ENCODE measurements around the gene RNF215.
A peak's percentile ranks its signal among the peaks of the same experiment; 100 is the strongest.

RNF215 gene

DNA sequence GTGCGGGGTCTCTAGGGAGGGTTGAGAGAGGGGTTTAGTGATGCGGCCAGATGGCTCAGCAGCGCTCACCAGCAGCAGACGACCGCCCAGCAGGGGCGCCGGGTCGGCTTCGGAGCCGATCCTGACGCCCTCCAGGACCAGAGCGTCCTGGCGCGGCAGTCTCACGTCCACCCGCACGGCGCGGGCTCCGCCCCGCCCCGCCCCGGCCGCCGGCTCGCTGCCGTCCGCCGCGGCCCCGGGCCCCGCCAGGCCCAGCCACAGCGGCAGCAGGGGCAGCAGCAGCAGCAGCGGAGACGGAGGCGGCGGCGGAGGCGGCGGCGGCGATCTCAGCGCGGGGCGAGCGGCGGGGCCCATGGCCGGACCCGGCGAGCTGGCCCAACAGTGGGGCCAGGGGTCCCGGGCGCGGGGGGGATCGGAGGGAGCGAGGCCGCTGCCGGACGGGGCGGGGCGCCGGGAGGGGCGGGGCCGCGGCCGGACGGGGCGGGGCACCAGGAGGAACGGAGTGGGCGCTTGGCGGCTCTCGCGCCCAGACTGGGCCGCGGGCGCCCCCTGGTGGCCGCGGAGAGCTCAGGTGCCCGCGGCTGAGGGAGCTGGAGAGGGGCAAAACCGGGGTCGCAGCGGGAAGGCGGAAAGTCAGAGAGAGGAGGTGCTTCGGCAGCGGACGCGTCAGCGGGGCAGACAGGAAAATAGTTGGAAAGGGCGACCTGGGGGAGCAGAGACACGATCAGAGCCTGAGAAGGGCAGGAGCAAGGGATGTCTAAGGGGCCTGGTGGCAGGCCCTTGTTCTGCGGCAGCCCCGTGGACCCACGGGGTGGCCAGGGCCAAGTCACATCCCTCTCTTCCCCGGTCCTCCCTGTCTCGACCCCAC lies at the start of gene RNF215:
RNF215 (minus strand) TSS at position 452 of the 868 bp plus-strand sequence; CDS start at position 354, 98 bp downstream.
- peak; percentile 66 for DNase-seq (ENCODE audit: low read depth)

DNA sequence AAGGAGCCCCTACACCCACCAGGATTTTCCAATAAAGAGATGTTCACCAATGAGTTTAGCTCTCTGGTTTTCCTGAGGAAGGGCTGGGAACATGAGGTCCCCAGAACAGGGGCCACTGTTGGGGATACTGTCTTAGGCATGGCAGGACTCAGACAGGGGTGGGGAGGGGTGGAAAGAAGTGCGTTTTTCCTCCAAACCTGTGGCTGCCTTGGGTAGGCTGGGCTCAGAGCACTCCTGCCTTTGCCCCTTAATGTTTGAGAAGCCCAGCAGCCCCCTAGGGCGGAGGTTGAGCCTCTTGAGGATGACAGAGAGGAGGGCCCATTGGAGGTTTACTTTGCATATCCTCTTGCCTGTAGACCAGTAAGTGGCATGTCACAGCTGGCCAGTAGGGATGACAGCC lies 49.0 kb upstream of the RNF215 start:
- DNase-seq (ENCODE audit: low read depth) = no peak

DNA sequence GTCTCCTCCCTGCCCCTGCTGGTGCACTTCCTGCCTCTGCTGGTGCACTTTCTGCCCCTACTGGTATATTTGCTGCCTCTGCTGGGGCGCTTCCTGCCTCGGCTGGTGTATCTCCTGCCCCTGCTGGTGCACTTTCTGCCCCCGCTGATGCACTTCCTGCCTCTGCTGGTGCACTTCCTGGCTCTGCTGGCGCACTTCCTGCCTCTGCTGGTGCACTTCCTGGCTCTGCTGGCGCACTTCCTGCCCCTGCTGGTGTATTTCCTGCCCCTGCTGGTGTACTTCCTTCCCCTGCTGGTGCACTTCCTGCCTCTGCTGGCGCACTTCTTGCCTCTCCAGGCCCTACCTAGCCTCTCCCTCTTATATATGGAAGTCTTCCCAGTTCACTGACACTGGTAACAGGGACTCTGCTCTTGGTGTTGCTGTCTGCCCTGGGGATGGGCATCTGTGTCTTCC lies 48.5 kb upstream of the RNF215 start:
- peak; percentile 68 for DNase-seq (ENCODE audit: low read depth)

DNA sequence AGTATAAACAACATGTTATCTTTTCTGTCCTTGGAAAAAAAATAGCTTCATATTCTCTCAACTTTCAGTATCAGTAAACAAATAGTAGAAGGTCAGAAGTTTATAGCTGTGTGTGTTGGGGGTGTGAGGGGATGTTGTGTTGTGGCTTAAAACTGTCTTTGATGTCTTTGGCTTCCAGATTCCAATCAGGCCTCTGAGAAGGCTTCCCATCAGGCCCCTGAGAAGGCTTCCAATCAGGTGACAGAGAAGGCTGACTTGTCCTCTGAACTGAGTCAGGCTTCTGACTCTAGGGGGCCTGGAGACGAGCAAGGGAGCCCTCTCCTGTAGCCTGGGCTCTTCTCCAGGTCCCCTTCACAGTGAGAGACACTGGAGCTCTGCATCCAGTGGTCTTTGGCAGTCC lies 47.6 kb upstream of the RNF215 start:
- no peak for DNase-seq (ENCODE audit: low read depth)

DNA sequence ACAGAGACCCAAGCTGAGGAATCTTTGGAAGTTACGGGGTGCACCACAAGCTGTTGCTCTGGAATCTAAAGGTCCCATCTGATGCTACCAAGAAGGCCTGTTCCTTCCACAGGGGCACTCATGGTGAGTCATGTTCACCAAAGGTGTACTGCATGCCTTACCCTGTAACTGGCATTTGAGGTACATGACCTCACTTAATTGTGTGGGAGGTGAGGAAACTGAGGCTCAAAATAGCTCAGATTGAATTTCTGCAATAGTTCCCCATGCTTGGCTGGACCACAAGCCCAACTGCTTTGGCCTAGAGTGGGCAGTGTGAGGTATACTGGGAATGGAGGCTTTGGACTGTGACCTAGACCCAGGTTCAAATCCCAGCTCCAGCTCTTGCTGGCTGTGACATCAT lies 46.6 kb upstream of the RNF215 start:
- no peak for DNase-seq (ENCODE audit: low read depth)

DNA sequence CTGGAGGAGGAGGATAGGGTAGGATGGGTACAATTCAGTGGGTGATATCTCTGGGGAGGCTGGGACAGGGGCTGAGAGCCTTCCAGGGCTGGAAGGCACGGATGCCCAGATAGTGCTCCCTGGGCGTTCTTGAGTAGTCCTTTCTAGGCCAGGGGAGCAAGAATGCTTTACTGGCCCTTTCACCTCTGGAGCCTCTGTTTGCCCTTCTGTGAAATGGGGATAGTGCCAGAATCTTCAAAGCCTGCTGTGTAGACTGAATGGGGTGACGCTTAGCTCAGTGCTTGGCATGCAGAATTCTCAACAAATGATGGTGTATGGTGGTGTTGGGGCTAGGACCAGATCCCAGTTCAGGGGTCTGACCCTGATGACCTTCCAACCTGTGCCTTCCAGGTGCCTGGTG lies 46.0 kb upstream of the RNF215 start:
- no peak for DNase-seq (ENCODE audit: low read depth)

DNA sequence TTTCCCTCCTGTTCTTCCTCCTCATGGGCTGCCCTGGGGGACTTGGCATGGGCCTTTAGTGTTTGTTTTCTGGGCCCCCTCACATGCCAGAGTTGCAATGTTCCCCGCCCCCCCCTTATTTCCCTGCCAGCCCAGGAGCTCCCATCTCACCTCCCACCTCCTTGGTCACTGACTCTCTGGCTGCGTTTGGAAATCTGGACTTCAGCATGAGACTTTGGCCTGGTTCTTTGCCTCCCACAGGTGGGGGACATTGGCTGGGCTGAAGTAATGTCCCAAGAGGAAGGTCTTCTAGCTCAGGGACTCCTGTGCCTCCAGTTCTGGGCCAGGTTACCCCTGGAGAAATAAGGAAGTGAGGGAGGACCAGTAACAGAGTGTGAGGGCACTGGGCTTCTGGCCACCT lies 45.3 kb upstream of the RNF215 start:
- DNase-seq (ENCODE audit: low read depth) = no peak

DNA sequence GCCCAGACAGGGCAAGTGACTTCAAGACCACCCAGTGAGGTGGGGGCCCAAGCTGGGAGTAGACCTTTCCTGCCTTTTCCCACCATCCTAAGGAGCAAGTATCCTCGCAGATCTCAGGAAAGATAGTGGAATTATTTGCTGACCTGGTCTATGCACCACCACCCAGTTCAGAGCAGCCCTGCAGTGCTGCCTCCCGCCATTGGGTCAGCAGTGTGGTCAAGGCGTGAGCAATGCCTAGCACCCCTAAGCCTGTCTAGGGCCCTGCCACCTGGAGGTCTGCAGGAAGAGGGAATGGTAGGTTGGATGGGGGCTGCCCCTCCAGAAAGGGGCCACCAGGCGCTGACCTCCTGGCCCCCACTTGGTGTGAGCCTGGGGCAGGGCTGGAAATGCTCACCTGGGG lies 44.9 kb upstream of the RNF215 start:
- DNase-seq (ENCODE audit: low read depth) = no peak

DNA sequence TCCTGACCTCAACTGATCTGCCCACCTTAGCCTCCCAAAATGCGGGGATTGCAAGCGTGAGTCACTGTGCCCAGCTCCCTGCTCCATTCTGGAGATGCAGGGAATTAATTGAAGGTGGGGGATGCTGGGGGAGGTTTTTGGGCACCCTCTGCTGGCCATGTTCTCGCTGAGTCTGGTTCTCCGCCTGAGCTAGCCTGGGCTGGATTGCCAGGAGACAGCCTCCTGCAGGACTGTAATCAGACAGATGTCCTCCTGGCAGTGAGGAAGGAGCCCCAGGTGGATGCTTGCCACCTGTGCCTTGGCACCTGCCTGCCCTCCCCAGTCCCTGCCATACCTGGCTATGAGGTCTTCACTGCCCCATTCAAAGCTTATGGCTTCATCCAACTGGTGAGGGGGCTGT lies 43.7 kb upstream of the RNF215 start:
- DNase-seq (ENCODE audit: low read depth) = no peak

DNA sequence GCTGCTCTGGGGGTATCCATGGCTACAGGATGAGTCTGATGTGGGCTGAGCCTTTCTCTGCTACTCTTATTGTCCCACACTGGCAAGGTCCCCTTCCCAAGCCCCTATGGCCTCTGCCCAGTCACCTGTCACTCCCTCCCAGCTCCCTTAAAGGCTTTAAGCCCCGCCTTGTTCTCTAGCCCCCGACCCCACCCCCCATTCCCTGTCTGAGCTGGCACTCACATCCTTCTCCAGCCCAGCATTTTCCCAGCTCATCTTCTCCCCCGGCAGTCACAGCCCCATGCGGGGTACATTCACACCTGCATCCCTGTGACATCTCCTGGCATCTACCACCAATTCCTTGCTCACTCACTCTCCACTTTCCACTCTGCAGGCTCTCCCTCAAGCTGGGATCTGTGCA lies 42.7 kb upstream of the RNF215 start:
- DNase-seq (ENCODE audit: low read depth) = no peak

DNA sequence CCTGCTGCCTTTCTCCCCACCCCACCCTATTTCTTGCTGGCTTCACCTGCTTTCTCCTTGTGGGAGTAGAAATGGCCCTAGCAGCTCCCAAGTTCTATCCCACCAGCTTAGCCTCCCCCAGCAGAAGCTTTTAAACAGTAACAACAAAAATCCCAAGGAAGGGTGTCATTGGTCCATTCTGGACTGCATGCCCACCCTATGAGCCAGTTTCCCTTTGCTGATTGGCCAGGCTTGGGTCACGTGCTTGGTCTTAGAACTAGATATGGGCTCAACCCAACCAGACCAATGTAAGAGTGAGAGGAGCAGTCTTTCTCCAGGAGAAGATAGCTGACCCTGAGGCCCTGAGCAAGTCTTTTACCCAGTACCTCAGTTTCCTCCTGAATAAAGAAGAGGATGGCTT lies 40.7 kb upstream of the RNF215 start:
- no peak for DNase-seq (ENCODE audit: low read depth)

DNA sequence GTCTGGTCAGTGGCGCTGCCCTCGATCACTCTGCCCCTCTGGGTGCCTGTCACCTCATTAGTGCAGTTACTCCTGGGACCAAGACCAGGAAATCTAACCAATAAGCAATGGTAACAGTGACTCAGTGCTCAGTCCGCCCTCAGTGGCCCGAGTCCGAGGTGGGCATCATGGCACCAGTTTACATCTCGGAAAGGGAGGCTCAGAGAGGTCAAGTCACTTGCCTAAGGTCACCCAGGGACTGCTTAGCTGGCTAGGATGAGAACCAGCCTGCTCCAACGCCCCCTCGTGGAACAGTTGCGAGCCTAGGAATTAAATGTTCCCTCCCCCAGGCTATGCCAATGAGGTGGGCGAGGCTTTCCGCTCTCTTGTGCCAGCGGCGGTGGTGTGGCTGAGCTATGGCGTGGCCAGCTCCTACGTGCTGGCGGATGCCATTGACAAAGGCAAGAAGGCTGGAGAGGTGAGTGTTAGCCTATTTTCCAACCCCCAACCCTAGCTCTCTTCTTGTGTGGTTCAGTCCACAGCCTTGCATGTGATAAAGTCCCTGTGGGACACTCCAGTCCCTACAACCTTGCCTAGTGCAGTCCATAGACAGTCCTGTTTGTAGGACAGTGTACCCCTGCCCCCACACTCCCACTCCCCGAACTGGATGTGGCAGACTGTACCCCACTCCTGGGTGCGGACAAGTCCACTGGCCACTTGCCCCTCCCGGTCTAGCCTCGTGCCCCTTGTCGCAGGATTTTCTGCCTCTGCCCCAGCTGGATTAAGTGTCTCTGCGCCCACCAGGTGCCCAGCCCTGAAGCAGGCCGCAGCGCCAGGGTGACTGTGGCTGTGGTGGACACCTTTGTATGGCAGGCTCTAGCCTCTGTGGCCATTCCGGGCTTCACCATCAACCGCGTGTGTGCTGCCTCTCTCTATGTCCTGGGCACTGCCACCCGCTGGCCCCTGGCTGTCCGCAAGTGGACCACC lies 39.5 kb upstream of the RNF215 start:
- peak; percentile 81 for DNase-seq (ENCODE audit: low read depth)

DNA sequence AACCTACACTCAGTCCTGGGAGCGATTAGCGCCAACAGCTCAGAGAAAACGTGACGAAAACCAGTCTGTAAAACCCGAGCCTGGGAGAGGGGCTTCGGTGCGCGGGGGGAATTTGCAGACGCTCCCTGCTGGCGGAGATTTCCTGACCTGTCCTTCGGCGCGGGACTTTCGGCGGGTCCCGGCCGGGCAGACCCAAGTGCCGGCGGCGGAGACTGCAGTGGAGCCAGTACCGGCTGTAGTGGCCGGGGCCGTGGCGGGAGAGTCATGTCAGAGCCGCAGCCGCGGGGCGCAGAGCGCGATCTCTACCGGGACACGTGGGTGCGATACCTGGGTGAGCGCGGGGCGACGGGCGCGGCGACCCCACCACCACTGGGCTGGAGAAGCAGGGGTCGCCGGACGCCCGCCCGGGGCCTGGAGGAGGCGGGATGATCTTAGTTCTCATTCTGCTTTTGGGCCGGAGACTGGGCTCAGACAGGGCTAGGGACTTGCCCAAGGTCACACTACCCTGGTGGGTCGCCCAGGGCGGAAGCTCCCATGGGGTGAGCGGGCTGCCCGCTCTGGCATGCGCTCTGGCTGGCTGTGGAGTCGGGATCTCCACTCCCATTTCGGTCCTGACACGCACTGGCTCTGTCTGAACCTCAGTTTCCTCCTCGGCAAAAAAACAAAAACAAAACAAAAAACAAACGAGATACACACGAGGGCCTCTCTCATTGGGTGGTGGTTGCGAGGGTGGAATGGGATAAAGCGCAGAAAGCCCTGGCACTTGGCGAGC lies 38.6 kb upstream of the RNF215 start, which contains the start of gene MTFP1:
MTFP1 (plus strand) TSS at position 153 of the 772 bp plus-strand sequence; CDS start at position 265, 112 bp downstream.
- DNase-seq (ENCODE audit: low read depth) = peak; percentile 19

DNA sequence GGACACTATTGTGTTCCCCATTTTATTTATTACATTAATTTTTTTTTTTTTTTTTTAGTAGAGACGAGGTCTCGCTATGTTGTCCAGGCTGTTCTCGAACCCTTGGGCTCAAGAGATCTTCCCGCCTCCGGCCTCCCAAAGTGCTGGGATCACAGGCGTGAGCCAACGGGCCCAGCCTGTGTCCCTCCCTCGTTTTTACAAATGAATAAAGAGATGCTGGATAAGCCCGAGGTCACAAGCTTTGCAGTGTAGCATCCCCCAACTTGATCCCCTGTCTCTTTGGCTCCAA lies 38.1 kb upstream of the RNF215 start:
- no peak for DNase-seq (ENCODE audit: low read depth)

DNA sequence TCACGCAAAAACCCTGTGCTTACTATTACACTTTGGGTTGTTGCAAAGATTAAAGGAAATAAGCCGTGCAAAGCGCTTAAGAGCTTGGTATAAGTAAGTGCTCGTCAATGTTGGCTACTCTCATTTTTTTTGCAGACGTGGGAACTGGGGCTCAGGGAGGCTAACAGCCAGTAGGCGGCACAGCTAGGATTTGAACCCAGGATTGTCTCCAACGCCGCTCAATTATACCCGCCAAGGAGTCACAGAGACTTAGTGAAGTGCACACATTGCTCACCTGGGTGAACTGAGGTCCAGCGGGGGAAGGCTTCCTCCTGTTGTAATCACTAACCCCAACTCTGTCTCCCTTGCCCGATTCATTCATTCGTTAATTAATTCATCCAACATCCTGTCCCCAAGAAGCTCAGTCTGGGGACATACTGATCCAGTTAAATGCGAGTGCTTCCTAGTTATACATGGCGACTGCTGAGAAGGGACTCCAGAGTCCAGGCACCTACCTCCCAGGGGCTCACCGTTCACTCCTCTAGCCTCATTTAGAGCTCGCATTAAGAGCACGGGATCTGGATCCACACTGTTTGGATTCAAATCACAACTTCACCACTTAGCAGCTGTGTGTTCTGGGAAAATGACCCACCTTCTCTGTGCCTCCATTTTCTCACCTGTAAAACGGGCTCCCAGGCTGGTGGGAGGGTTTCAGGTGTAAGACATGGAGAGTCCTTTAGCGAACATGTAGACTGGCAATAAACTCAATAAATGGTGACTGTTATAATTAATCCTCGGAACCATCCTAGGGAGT lies 37.5 kb upstream of the RNF215 start:
- no peak for DNase-seq (ENCODE audit: low read depth)

DNA sequence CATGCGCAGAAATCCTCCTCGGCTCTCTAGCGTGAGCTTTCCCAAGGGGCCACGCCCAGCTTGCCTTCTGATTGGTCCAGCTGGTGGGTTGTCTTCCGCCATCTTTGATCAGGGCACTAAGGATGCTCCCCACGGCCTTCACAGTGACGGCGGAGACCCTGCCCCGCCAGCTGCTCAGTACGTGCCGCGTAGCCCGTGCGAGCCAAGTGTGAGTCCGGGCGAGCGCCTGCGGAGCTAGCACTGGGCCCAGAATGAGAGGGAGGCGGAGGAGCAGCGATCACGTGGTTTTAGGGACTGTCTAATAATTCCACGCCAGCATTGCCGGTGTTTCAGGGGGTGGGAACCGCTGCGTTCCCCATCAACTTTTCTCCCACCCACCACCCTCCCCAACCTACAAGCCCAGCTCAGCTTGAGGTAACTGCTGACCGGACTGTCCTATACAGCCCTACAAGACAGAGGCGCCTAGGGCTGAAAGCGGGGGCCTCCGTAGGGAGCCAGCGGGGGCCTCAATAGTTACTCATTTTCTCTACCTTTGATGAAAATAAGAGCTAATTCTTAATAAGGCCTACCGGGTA lies 36.8 kb upstream of the RNF215 start:
- DNase-seq (ENCODE audit: low read depth) = peak; percentile 97

DNA sequence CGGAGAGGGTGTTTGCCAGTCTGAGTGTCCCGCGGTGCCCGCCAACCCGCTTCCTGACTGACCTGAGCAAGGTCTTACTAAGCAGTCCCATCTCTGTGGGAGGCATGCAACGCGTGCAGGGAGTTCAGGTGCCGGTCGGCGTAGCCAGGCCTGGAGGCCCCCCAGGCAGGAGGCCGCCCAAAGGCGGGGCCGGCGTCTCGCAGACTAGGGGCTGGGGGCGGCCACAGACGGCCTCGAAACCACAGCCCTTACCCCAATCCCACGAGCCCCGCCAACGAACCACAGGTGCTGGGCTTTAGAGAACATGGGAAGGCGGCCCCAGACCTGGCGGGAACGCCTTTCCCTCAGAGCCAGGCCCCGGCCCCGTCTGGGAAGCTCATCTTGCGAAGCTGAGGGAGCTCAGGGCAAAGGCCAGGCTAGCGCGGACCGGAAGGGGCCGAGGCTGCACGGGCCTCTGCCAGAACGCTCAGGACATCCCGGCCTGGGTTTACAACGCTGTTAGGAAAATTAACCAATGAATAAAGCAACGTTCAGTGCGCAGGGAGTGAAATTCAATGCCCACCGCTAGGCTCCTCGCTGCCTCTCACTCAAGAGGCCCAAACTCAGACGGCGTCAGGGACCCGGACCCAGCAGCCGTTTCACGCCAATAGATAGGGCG lies 36.2 kb upstream of the RNF215 start:
- peak; percentile 26 for DNase-seq (ENCODE audit: low read depth)

DNA sequence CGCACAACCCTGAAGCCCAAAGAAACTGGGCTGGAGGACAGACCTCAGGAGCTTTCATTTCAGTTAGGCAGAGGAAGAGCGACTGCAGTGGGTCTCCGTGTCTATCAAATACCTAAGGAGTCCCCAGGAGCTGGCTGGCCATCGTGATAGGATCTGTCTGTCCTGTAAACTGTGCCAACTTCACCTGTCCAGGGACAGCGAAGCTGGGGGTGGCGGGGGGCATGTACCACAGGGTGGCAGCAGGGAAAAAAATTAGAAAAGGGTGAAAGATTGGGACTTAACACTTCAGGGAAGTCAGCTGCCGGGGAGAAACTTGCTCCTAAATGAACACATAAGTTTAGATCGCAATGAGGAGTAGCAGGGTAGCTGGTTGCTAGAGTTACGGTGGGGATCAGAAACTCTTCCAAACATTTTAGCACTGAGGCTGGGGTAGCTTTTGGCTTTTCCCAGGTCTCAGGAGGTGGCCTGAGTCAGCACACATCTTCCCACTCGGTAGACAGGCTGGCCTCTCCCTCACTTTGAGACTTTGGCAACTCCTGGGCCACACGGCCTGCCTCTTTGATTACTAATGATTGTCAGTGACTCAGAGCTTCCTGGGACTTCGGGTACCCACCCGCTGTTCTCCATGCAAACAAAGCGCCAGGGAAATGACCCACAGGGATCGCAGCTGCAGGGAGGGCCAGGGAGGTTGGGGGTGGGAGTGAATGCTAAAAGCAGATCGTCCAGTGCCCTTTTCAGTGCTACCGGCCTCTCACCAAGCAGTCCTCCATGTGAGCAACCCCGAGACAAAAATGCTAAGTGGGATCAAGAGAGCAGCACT lies 35.5 kb upstream of the RNF215 start:
- DNase-seq (ENCODE audit: low read depth) = peak; percentile 10

DNA sequence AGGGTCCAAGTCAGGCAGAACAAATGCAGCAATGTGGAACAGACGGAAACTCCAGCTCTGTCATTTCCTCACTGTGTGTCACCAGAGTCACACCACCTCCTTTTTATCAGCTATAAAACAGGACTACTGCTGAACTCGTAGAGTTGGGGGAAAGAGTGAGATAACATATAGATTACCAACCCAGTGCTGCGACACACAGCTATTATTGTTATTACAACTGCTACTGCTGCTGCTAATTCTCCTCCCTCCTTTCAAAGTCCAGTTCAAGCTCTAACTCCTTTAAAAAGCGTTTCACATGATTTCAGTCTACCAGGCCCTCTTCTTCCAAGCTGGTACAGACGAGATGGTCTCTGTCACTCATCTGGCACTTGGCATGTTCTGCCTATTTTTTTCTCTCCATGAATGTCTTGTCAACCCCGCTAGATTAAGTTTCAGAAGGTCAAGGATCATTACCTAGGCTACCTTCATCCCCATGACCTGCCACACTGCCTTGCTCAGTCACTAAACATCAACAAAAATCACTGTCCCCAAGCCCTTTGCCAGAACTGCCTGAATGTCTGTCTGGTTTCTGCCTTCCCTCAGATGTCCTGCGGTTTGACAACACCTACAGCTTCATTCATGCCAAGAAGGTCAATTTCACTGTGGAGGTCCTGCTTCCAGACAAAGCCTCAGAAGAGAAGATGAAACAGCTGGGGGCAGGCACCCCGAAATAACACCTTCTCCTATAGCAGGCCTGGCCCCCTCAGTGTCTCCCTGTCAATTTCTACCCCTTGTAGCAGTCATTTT lies 34.7 kb upstream of the RNF215 start:
- DNase-seq (ENCODE audit: low read depth) = no peak
